H1 (cell line): ENCODE data around the gene EPHA8. TPM values are rescaled to one million over a fixed set of nuclear protein-coding genes. Genes with fewer than 3 reads are reported as not detected.
A peak's percentile ranks its signal among the peaks of the same experiment; 100 is the strongest.

ENCODE experiments used
- CTCF ChIA-PET: fragments of 300-600 bp; sonication (Branson Sonifier 250); formaldehyde crosslinking; loops from one replicate; lab custom pipeline; 2021; ENCODE audit not compliant: partially characterized antibody; lab: Charles Lee
- POLR2A ChIA-PET: fragments of 300-600 bp; sonication (Branson Sonifier 250); formaldehyde crosslinking; loops from one replicate; lab custom pipeline; 2021; ENCODE audit warnings: inconsistent platforms; ENCODE audit not compliant: partially characterized antibody; lab: Charles Lee
- DNase-seq, 2 experiments: peaks; one replicate each; pipeline versions ENCODE4 v3.0.0 to v3.0.0-alpha.2; 2010 to 2022; ENCODE audit warnings: low spot score in 2 of 2, low read depth in 1 of 2, mixed read lengths in 1 of 2
- FAIRE-seq: peaks from 2 replicates; lab custom pipeline; 2011; peaks lifted over from hg19 to GRCh38; lab: Jason Lieb, UNC
- H2AFZ ChIP-seq: 2 replicates; pipeline ENCODE4 v1.8.1; 2012; ENCODE audit warnings: low read length, inconsistent platforms
- H2AK5ac ChIP-seq: 2 replicates; pipeline ENCODE4 v1.6.1; 2013; ENCODE audit warnings: low read depth, low read length
- H2BK120ac ChIP-seq: replicated peaks from 2 replicates; pipeline ENCODE3; 2013; ENCODE audit warnings: low read depth, low read length, inconsistent platforms
- H2BK12ac ChIP-seq: 2 replicates; pipeline ENCODE4 v1.6.1; 2013; ENCODE audit warnings: low read depth, low read length
- H2BK15ac ChIP-seq: 2 replicates; pipeline ENCODE4 v1.6.1; 2013; ENCODE audit warnings: low read length
- H2BK20ac ChIP-seq: 2 replicates; pipeline ENCODE4 v1.6.1; 2013; ENCODE audit warnings: low read length
- H2BK5ac ChIP-seq: 2 replicates; pipeline ENCODE4 v1.6.1; 2013; ENCODE audit warnings: low read depth, low read length
- H3K14ac ChIP-seq: 2 replicates; pipeline ENCODE4 v1.6.1; 2013; ENCODE audit warnings: inconsistent platforms; ENCODE audit not compliant: insufficient read length
- H3K18ac ChIP-seq: 2 replicates; pipeline ENCODE4 v1.6.1; 2013; ENCODE audit warnings: low read length; ENCODE audit errors: extremely low read depth
- H3K23ac ChIP-seq: 2 replicates; pipeline ENCODE4 v1.6.1; 2013; ENCODE audit warnings: inconsistent platforms; ENCODE audit not compliant: insufficient read length
- H3K23me2 ChIP-seq: 2 replicates; pipeline ENCODE4 v1.6.1; 2013; ENCODE audit warnings: low read depth, low read length
- H3K27ac ChIP-seq: 2 replicates; pipeline ENCODE4 v1.6.1; 2011; ENCODE audit warnings: low read depth, low read length, inconsistent platforms
- H3K27me3 ChIP-seq, 4 experiments: replicated peaks in 1 of 4; 1 replicate in 1 of 4; 2 replicates in 3 of 4; pipeline versions ENCODE4 v1.6.1 to v1.8.1; 2011 to 2013; ENCODE audit warnings: low read length in 3 of 4, mild to moderate bottlenecking in 3 of 4, inconsistent platforms in 2 of 4, mixed read lengths in 2 of 4, moderate library complexity in 1 of 4; ENCODE audit not compliant: control insufficient read depth in 3 of 4, insufficient read depth in 3 of 4; ENCODE audit errors: extremely low read depth in 1 of 4
- H3K36me3 ChIP-seq, 4 experiments: 2 replicates each; pipeline versions ENCODE4 v1.6.1 to v1.8.1; 2011 to 2013; ENCODE audit warnings: mild to moderate bottlenecking in 4 of 4, low read length in 3 of 4, moderate library complexity in 2 of 4, control low read depth in 1 of 4, inconsistent platforms in 1 of 4; ENCODE audit not compliant: insufficient read depth in 4 of 4, control insufficient read depth in 2 of 4
- H3K4ac ChIP-seq: replicated peaks from 2 replicates; pipeline ENCODE3; 2013; ENCODE audit warnings: low read length, low read depth, mixed read lengths, inconsistent platforms; ENCODE audit not compliant: insufficient read length
- H3K4me1 ChIP-seq, 4 experiments: replicated peaks in 1 of 4; 1 replicate in 1 of 4; 2 replicates in 3 of 4; pipeline versions ENCODE4 v1.6.1 to v1.8.1; 2011 to 2013; ENCODE audit warnings: low read length in 3 of 4, inconsistent platforms in 2 of 4, mixed read lengths in 1 of 4; ENCODE audit not compliant: insufficient read depth in 4 of 4, control insufficient read depth in 3 of 4
- H3K4me2 ChIP-seq, 2 experiments: 2 replicates each; pipeline versions ENCODE4 v1.6.1 to v1.8.1; 2011 to 2013; ENCODE audit warnings: low read depth in 2 of 2, low read length in 2 of 2, control low read depth in 1 of 2, inconsistent platforms in 1 of 2, mild to moderate bottlenecking in 1 of 2; ENCODE audit not compliant: insufficient read depth in 1 of 2
- H3K4me3 ChIP-seq, 4 experiments: fragments of 200-600, 300-600 bp in 1 of 4; sonication (generic), shearing (Covaris generic), sonication (Bioruptor Twin) in 1 of 4; 2 replicates each; pipeline versions ENCODE4 v1.5.1 to v1.8.1; 2011 to 2016; ENCODE audit warnings: low read length in 4 of 4, low read depth in 3 of 4, control low read depth in 2 of 4, inconsistent platforms in 2 of 4, mild to moderate bottlenecking in 2 of 4, mixed read lengths in 1 of 4, moderate library complexity in 1 of 4; ENCODE audit not compliant: insufficient read depth in 2 of 4; ENCODE audit errors: extremely low read depth in 1 of 4
- H3K56ac ChIP-seq: replicated peaks from 2 replicates; pipeline ENCODE3; 2013; ENCODE audit warnings: low read depth, mild to moderate bottlenecking, mixed read lengths, low read length, inconsistent platforms; ENCODE audit not compliant: insufficient read length
- H3K79me1 ChIP-seq: 2 replicates; pipeline ENCODE4 v1.6.1; 2013; ENCODE audit warnings: low read depth, low read length, control low read depth
- H3K79me2 ChIP-seq, 2 experiments: 2 replicates each; pipeline versions ENCODE4 v1.6.1 to v1.8.1; 2012 to 2013; ENCODE audit warnings: low read length in 2 of 2, mild to moderate bottlenecking in 2 of 2, inconsistent platforms in 1 of 2; ENCODE audit not compliant: insufficient read depth in 2 of 2, control insufficient read depth in 1 of 2
- H3K9ac ChIP-seq, 4 experiments: replicated peaks in 1 of 4; 1 replicate in 1 of 4; 2 replicates in 3 of 4; pipeline versions ENCODE4 v1.6.1 to v1.8.1; 2011 to 2013; ENCODE audit warnings: low read depth in 3 of 4, low read length in 3 of 4, control low read depth in 2 of 4, mild to moderate bottlenecking in 2 of 4, moderate library complexity in 2 of 4, inconsistent platforms in 1 of 4; ENCODE audit errors: extremely low read depth in 1 of 4
- H3K9me3 ChIP-seq, 2 experiments: 2 replicates each; pipeline versions ENCODE4 v1.6.1 to v1.8.1; 2012 to 2013; ENCODE audit warnings: mild to moderate bottlenecking in 2 of 2, moderate library complexity in 2 of 2, control low read depth in 1 of 2, inconsistent platforms in 1 of 2, low read depth in 1 of 2, low read length in 1 of 2, mixed read lengths in 1 of 2; ENCODE audit not compliant: insufficient read depth in 2 of 2
- H4K20me1 ChIP-seq, 2 experiments: replicated peaks in 1 of 2; 2 replicates each; pipeline versions ENCODE3 to v1.8.1; 2011 to 2013; ENCODE audit warnings: inconsistent platforms in 2 of 2, low read length in 2 of 2, mild to moderate bottlenecking in 1 of 2; ENCODE audit not compliant: insufficient read depth in 2 of 2, control insufficient read depth in 1 of 2
- H4K5ac ChIP-seq: 2 replicates; pipeline ENCODE4 v1.6.1; 2013; ENCODE audit warnings: low read length, low read depth, mixed read lengths, inconsistent platforms; ENCODE audit not compliant: insufficient read length
- H4K8ac ChIP-seq: 2 replicates; pipeline ENCODE4 v1.8.0; 2013; ENCODE audit warnings: mild to moderate bottlenecking, moderate library complexity, low read length, inconsistent platforms; ENCODE audit not compliant: insufficient read depth; ENCODE audit errors: extremely low read depth
- H4K91ac ChIP-seq: replicated peaks from 2 replicates; pipeline ENCODE3; 2013; ENCODE audit warnings: low read length, mixed read lengths, inconsistent platforms; ENCODE audit not compliant: insufficient read length
- ATF2 ChIP-seq: IDR thresholded peaks from 2 replicates; pipeline ENCODE4 v1.6.1; 2012; ENCODE audit warnings: low read length, inconsistent platforms
- KDM1A ChIP-seq: fragments of 200-600, 300-600 bp; sonication (generic); IDR thresholded peaks from 2 replicates; pipeline ENCODE4 v1.7.1; 2016; ENCODE audit warnings: mild to moderate bottlenecking, low read length, borderline replicate concordance
- WGBS, 2 experiments: shearing (Covaris generic) in 1 of 2; methylation state at CpG; one replicate each; pipeline versions ENCODE4 v1.1.6 to v1.1.7; 2013 to 2015; ENCODE audit warnings: low lambda C conversion rate in 2 of 2, mixed read lengths in 2 of 2, inconsistent platforms in 1 of 2, low coverage in 1 of 2, missing lambda C conversion rate in 1 of 2; ENCODE audit not compliant: insufficient replicate concordance in 2 of 2, insufficient coverage in 1 of 2, insufficient read length in 1 of 2; ENCODE audit errors: extremely low coverage in 1 of 2, missing lambda C conversion rate in 1 of 2; 5-methylcytosine and 5-hydroxymethylcytosine counted together
- polyA plus RNA-seq, 7 experiments: library from polyadenylated mRNA; depleted of rRNA in 3 of 7; stranded (reverse) in 5 of 7; unstranded in 2 of 7; fragments of >200 nt in 5 of 7; fragments of 200-250 nt in 2 of 7; gene quantifications; 1 replicate in 5 of 7; 2 replicates in 1 of 7; 4 replicates in 1 of 7; pipeline versions ENCODE4 v1.2.1 to v1.2.3, GENCODE V29; 2011 to 2013; ENCODE audit warnings: missing spikeins in 2 of 7, mixed read lengths in 2 of 7
- total RNA-seq: library from RNA; stranded (reverse); fragmentation: NEBNext Ultra II Directional; extraction: Animal tissue kit (Norgen Biotek cat#: 25700); gene quantifications from 2 replicates; pipeline ENCODE4 v1.2.1, GENCODE V29; 2021

The EPHA8 gene
- total and polyA plus RNA-seq, 2 of the 8 experiments (the other 6 are each of a cell fraction or from before 2014, with no cell fraction given): 4.0 to 8.4 TPM

DNA sequence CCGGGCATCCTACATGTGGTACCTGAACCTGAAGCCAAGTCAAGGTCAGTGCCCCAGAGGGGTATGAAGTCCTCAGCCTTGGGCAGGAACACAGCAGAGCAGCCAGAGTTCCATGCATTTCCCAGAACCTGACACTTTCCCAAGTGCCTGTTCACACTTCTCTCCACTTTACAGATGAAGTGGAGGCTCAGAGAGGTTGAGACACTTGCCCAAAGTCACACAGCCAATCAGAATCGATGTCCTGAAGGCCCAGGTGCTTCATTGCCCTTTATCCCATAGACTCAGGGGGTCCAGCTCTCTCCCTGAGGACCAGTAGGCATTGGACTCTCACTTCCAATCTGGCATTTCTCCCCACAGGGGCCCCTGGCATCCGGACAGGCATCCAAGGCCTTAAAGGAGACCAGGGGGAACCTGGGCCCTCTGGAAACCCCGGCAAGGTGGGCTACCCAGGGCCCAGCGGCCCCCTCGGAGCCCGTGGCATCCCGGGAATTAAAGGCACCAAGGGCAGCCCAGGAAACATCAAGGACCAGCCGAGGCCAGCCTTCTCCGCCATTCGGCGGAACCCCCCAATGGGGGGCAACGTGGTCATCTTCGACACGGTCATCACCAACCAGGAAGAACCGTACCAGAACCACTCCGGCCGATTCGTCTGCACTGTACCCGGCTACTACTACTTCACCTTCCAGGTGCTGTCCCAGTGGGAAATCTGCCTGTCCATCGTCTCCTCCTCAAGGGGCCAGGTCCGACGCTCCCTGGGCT lies 75.4 kb downstream of the EPHA8 start:
- Histone ChIP-seq H2AFZ (peak overlapping the region; percentile 55), H2BK5ac (no peak overlapping the region), H2BK12ac (peak overlapping the region; percentile 45; the same call in 1 of the 2 replicates), H3K9ac (no peak overlapping the region), H2BK15ac (no peak overlapping the region; the same call in 1 of the 2 replicates), H3K4me1 (peaks cover 0 to 6% (median 4%) of the 10 kb centered on the region in 4 experiments; a peak in 4 of 7 replicates), H4K8ac (no peak overlapping the region; the same call in 1 of the 2 replicates), H2BK120ac (no peak overlapping the region), H3K79me2 (no peaks in the 10 kb centered on the region), H2BK20ac (no peak overlapping the region), H3K18ac (no peak overlapping the region; the same call in 1 of the 2 replicates), H3K4me2 (peak overlapping the region; percentile 8 to 31; a peak in 1 of 4 replicates), H3K36me3 (no peaks in the 10 kb centered on the region), H4K91ac (no peak overlapping the region), H3K27me3 (no peaks in the 10 kb centered on the region; a peak in 1 of 7 replicates)
- ChIA-PET CTCF (interaction anchor here (0.9 to 5.8 kb wide), 12 partner anchors 16 to 360 kb away, joined by 3 to 70 read pairs (median 6); partner anchors contain the start of gene C1QB), POLR2A (interaction anchor here (0.5 to 1.4 kb wide), 4 partner anchors 12 to 222 kb away, joined by 3 to 5 read pairs (median 4); no protein-coding TSS in a partner anchor)
- DNase-seq (no peak), FAIRE-seq (no peak)
- TF ChIP-seq KDM1A: peak; percentile 10; the same call in 1 of the 2 replicates
- no peak for TF ChIP-seq ATF2
- TF ChIP-seq, all 59 proteins: peak for 1
- H4K20me1 ChIP-seq: no peaks in the 10 kb centered on the region
- H3K23me2 ChIP-seq: no peaks in the 10 kb centered on the region
- H3K4ac ChIP-seq: no peak overlapping the region
- no peak overlapping the region for H4K5ac ChIP-seq
- no peak overlapping the region for H3K23ac ChIP-seq
- peaks cover 6 to 8% of the 10 kb centered on the region in 2 experiments; a peak in 2 of 4 replicates for H3K9me3 ChIP-seq
- 0 out of 2 replicates have a peak overlapping the region, but pooled peaks have one; percentile 9 for H2AK5ac ChIP-seq
- H3K79me1 ChIP-seq: no peaks in the 10 kb centered on the region
- no peak overlapping the region for H3K56ac ChIP-seq
- H3K4me3 ChIP-seq: no peak overlapping the region
- H3K14ac ChIP-seq: no peak overlapping the region
- WGBS, 2 experiments: 93% methylated on average over 22 of the region's 23 CpGs; no CpG with 5 or more reads in 1 of the 2 experiments
- H3K27ac ChIP-seq: no peak overlapping the region
